H1 (cell line): ENCODE results near the gene PRSS8. TPM values are rescaled to one million over a fixed set of nuclear protein-coding genes. Genes with fewer than 3 reads are reported as not detected.
A peak's percentile ranks its signal among the peaks of the same experiment; 100 is the strongest.

Experiments
- CTCF ChIA-PET: fragments of 300-600 bp; sonication (Branson Sonifier 250); formaldehyde crosslinking; loops from one replicate; lab custom pipeline; 2021; ENCODE audit not compliant: partially characterized antibody; lab: Charles Lee
- POLR2A ChIA-PET: fragments of 300-600 bp; sonication (Branson Sonifier 250); formaldehyde crosslinking; loops from one replicate; lab custom pipeline; 2021; ENCODE audit warnings: inconsistent platforms; ENCODE audit not compliant: partially characterized antibody; lab: Charles Lee
- DNase-seq, 2 experiments: peaks; one replicate each; pipeline versions ENCODE4 v3.0.0 to v3.0.0-alpha.2; 2010 to 2022; ENCODE audit warnings: low spot score in 2 of 2, low read depth in 1 of 2, mixed read lengths in 1 of 2
- FAIRE-seq: peaks from 2 replicates; lab custom pipeline; 2011; peaks lifted over from hg19 to GRCh38; lab: Jason Lieb, UNC
- H2AFZ ChIP-seq: 2 replicates; pipeline ENCODE4 v1.8.1; 2012; ENCODE audit warnings: low read length, inconsistent platforms
- H2AK5ac ChIP-seq: 2 replicates; pipeline ENCODE4 v1.6.1; 2013; ENCODE audit warnings: low read depth, low read length
- H2BK120ac ChIP-seq: replicated peaks from 2 replicates; pipeline ENCODE3; 2013; ENCODE audit warnings: low read depth, low read length, inconsistent platforms
- H2BK12ac ChIP-seq: 2 replicates; pipeline ENCODE4 v1.6.1; 2013; ENCODE audit warnings: low read depth, low read length
- H2BK15ac ChIP-seq: 2 replicates; pipeline ENCODE4 v1.6.1; 2013; ENCODE audit warnings: low read length
- H2BK20ac ChIP-seq: 2 replicates; pipeline ENCODE4 v1.6.1; 2013; ENCODE audit warnings: low read length
- H2BK5ac ChIP-seq: 2 replicates; pipeline ENCODE4 v1.6.1; 2013; ENCODE audit warnings: low read depth, low read length
- H3K14ac ChIP-seq: 2 replicates; pipeline ENCODE4 v1.6.1; 2013; ENCODE audit warnings: inconsistent platforms; ENCODE audit not compliant: insufficient read length
- H3K18ac ChIP-seq: 2 replicates; pipeline ENCODE4 v1.6.1; 2013; ENCODE audit warnings: low read length; ENCODE audit errors: extremely low read depth
- H3K23ac ChIP-seq: 2 replicates; pipeline ENCODE4 v1.6.1; 2013; ENCODE audit warnings: inconsistent platforms; ENCODE audit not compliant: insufficient read length
- H3K23me2 ChIP-seq: 2 replicates; pipeline ENCODE4 v1.6.1; 2013; ENCODE audit warnings: low read depth, low read length
- H3K27ac ChIP-seq: 2 replicates; pipeline ENCODE4 v1.6.1; 2011; ENCODE audit warnings: low read depth, low read length, inconsistent platforms
- H3K27me3 ChIP-seq, 4 experiments: replicated peaks in 1 of 4; 1 replicate in 1 of 4; 2 replicates in 3 of 4; pipeline versions ENCODE4 v1.6.1 to v1.8.1; 2011 to 2013; ENCODE audit warnings: low read length in 3 of 4, mild to moderate bottlenecking in 3 of 4, inconsistent platforms in 2 of 4, mixed read lengths in 2 of 4, moderate library complexity in 1 of 4; ENCODE audit not compliant: control insufficient read depth in 3 of 4, insufficient read depth in 3 of 4; ENCODE audit errors: extremely low read depth in 1 of 4
- H3K36me3 ChIP-seq, 4 experiments: 2 replicates each; pipeline versions ENCODE4 v1.6.1 to v1.8.1; 2011 to 2013; ENCODE audit warnings: mild to moderate bottlenecking in 4 of 4, low read length in 3 of 4, moderate library complexity in 2 of 4, control low read depth in 1 of 4, inconsistent platforms in 1 of 4; ENCODE audit not compliant: insufficient read depth in 4 of 4, control insufficient read depth in 2 of 4
- H3K4ac ChIP-seq: replicated peaks from 2 replicates; pipeline ENCODE3; 2013; ENCODE audit warnings: low read length, low read depth, mixed read lengths, inconsistent platforms; ENCODE audit not compliant: insufficient read length
- H3K4me1 ChIP-seq, 4 experiments: replicated peaks in 1 of 4; 1 replicate in 1 of 4; 2 replicates in 3 of 4; pipeline versions ENCODE4 v1.6.1 to v1.8.1; 2011 to 2013; ENCODE audit warnings: low read length in 3 of 4, inconsistent platforms in 2 of 4, mixed read lengths in 1 of 4; ENCODE audit not compliant: insufficient read depth in 4 of 4, control insufficient read depth in 3 of 4
- H3K4me2 ChIP-seq, 2 experiments: 2 replicates each; pipeline versions ENCODE4 v1.6.1 to v1.8.1; 2011 to 2013; ENCODE audit warnings: low read depth in 2 of 2, low read length in 2 of 2, control low read depth in 1 of 2, inconsistent platforms in 1 of 2, mild to moderate bottlenecking in 1 of 2; ENCODE audit not compliant: insufficient read depth in 1 of 2
- H3K4me3 ChIP-seq, 4 experiments: fragments of 200-600, 300-600 bp in 1 of 4; sonication (generic), shearing (Covaris generic), sonication (Bioruptor Twin) in 1 of 4; 2 replicates each; pipeline versions ENCODE4 v1.5.1 to v1.8.1; 2011 to 2016; ENCODE audit warnings: low read length in 4 of 4, low read depth in 3 of 4, control low read depth in 2 of 4, inconsistent platforms in 2 of 4, mild to moderate bottlenecking in 2 of 4, mixed read lengths in 1 of 4, moderate library complexity in 1 of 4; ENCODE audit not compliant: insufficient read depth in 2 of 4; ENCODE audit errors: extremely low read depth in 1 of 4
- H3K56ac ChIP-seq: replicated peaks from 2 replicates; pipeline ENCODE3; 2013; ENCODE audit warnings: low read depth, mild to moderate bottlenecking, mixed read lengths, low read length, inconsistent platforms; ENCODE audit not compliant: insufficient read length
- H3K79me1 ChIP-seq: 2 replicates; pipeline ENCODE4 v1.6.1; 2013; ENCODE audit warnings: low read depth, low read length, control low read depth
- H3K79me2 ChIP-seq, 2 experiments: 2 replicates each; pipeline versions ENCODE4 v1.6.1 to v1.8.1; 2012 to 2013; ENCODE audit warnings: low read length in 2 of 2, mild to moderate bottlenecking in 2 of 2, inconsistent platforms in 1 of 2; ENCODE audit not compliant: insufficient read depth in 2 of 2, control insufficient read depth in 1 of 2
- H3K9ac ChIP-seq, 4 experiments: replicated peaks in 1 of 4; 1 replicate in 1 of 4; 2 replicates in 3 of 4; pipeline versions ENCODE4 v1.6.1 to v1.8.1; 2011 to 2013; ENCODE audit warnings: low read depth in 3 of 4, low read length in 3 of 4, control low read depth in 2 of 4, mild to moderate bottlenecking in 2 of 4, moderate library complexity in 2 of 4, inconsistent platforms in 1 of 4; ENCODE audit errors: extremely low read depth in 1 of 4
- H3K9me3 ChIP-seq, 2 experiments: 2 replicates each; pipeline versions ENCODE4 v1.6.1 to v1.8.1; 2012 to 2013; ENCODE audit warnings: mild to moderate bottlenecking in 2 of 2, moderate library complexity in 2 of 2, control low read depth in 1 of 2, inconsistent platforms in 1 of 2, low read depth in 1 of 2, low read length in 1 of 2, mixed read lengths in 1 of 2; ENCODE audit not compliant: insufficient read depth in 2 of 2
- H4K20me1 ChIP-seq, 2 experiments: replicated peaks in 1 of 2; 2 replicates each; pipeline versions ENCODE3 to v1.8.1; 2011 to 2013; ENCODE audit warnings: inconsistent platforms in 2 of 2, low read length in 2 of 2, mild to moderate bottlenecking in 1 of 2; ENCODE audit not compliant: insufficient read depth in 2 of 2, control insufficient read depth in 1 of 2
- H4K5ac ChIP-seq: 2 replicates; pipeline ENCODE4 v1.6.1; 2013; ENCODE audit warnings: low read length, low read depth, mixed read lengths, inconsistent platforms; ENCODE audit not compliant: insufficient read length
- H4K8ac ChIP-seq: 2 replicates; pipeline ENCODE4 v1.8.0; 2013; ENCODE audit warnings: mild to moderate bottlenecking, moderate library complexity, low read length, inconsistent platforms; ENCODE audit not compliant: insufficient read depth; ENCODE audit errors: extremely low read depth
- H4K91ac ChIP-seq: replicated peaks from 2 replicates; pipeline ENCODE3; 2013; ENCODE audit warnings: low read length, mixed read lengths, inconsistent platforms; ENCODE audit not compliant: insufficient read length
- BACH1 ChIP-seq: IDR thresholded peaks from 2 replicates; pipeline ENCODE4 v1.6.1; 2012; ENCODE audit warnings: low read length, improper control_type of control experiment
- BRCA1 ChIP-seq: IDR thresholded peaks from 2 replicates; pipeline ENCODE4 v1.6.1; 2012; ENCODE audit warnings: low read depth, low read length, improper control_type of control experiment
- CHD2 ChIP-seq: IDR thresholded peaks from 2 replicates; pipeline ENCODE4 v1.6.1; 2012; ENCODE audit warnings: low read length, improper control_type of control experiment
- CTCF ChIP-seq, 3 experiments: IDR thresholded peaks; 1 replicate in 2 of 3; 2 replicates in 1 of 3; pipeline versions ENCODE4 v1.5.1 to v1.6.1; 2011; ENCODE audit warnings: low read length in 3 of 3, mild to moderate bottlenecking in 3 of 3, inconsistent platforms in 2 of 3, low read depth in 1 of 3, moderate library complexity in 1 of 3; ENCODE audit not compliant: insufficient read depth in 1 of 3; ENCODE audit errors: control extremely low read depth in 1 of 3
- KDM5A ChIP-seq: fragments of 200-600 bp; IDR thresholded peaks from 2 replicates; pipeline ENCODE4 v1.7.1; 2012; ENCODE audit warnings: mild to moderate bottlenecking, low read length, inconsistent platforms, mixed read lengths
- MAX ChIP-seq: IDR thresholded peaks from 2 replicates; pipeline ENCODE4 v1.6.1; 2012; ENCODE audit warnings: inconsistent platforms
- SAP30 ChIP-seq: fragments of 300-600 bp; sonication (generic); IDR thresholded peaks from 2 replicates; pipeline ENCODE4 v1.7.1; 2012; ENCODE audit warnings: low read length, moderate library complexity, mild to moderate bottlenecking, inconsistent platforms; ENCODE audit not compliant: insufficient read depth, insufficient replicate concordance
- WGBS, 2 experiments: shearing (Covaris generic) in 1 of 2; methylation state at CpG; one replicate each; pipeline versions ENCODE4 v1.1.6 to v1.1.7; 2013 to 2015; ENCODE audit warnings: low lambda C conversion rate in 2 of 2, mixed read lengths in 2 of 2, inconsistent platforms in 1 of 2, low coverage in 1 of 2, missing lambda C conversion rate in 1 of 2; ENCODE audit not compliant: insufficient replicate concordance in 2 of 2, insufficient coverage in 1 of 2, insufficient read length in 1 of 2; ENCODE audit errors: extremely low coverage in 1 of 2, missing lambda C conversion rate in 1 of 2; 5-methylcytosine and 5-hydroxymethylcytosine counted together
- polyA plus RNA-seq, 7 experiments: library from polyadenylated mRNA; depleted of rRNA in 3 of 7; stranded (reverse) in 5 of 7; unstranded in 2 of 7; fragments of >200 nt in 5 of 7; fragments of 200-250 nt in 2 of 7; gene quantifications; 1 replicate in 5 of 7; 2 replicates in 1 of 7; 4 replicates in 1 of 7; pipeline versions ENCODE4 v1.2.1 to v1.2.3, GENCODE V29; 2011 to 2013; ENCODE audit warnings: missing spikeins in 2 of 7, mixed read lengths in 2 of 7
- total RNA-seq: library from RNA; stranded (reverse); fragmentation: NEBNext Ultra II Directional; extraction: Animal tissue kit (Norgen Biotek cat#: 25700); gene quantifications from 2 replicates; pipeline ENCODE4 v1.2.1, GENCODE V29; 2021

The PRSS8 gene
- total and polyA plus RNA-seq, 2 of the 8 experiments (the other 6 are each of a cell fraction or from before 2014, with no cell fraction given): 87.7 to 273 TPM

GRCh38 chr16:31183432-31184428 lies 48.2 kb upstream of the PRSS8 start:
- Histone ChIP-seq H3K79me2 (peaks cover 40 to 92% of the 10 kb centered on the region in 2 experiments), H3K4me2 (peak overlapping the region; percentile 92 to 93; a peak in 2 of 4 replicates), H2BK15ac (no peak overlapping the region), H4K8ac (peak overlapping the region; percentile 28; the same call in 1 of the 2 replicates), H3K27ac (no peak overlapping the region), H2AFZ (no peak overlapping the region), H3K36me3 (peaks cover 50 to 71% (median 64%) of the 10 kb centered on the region in 4 experiments), H3K56ac (no peak overlapping the region), H2AK5ac (no peak overlapping the region), H3K14ac (no peak overlapping the region), H4K91ac (no peak overlapping the region), H4K5ac (no peak overlapping the region), H2BK12ac (no peak overlapping the region), H3K23me2 (peaks cover 14% of the 10 kb centered on the region; the same call in 1 of the 2 replicates), H3K4ac (no peak overlapping the region), H3K18ac (no peak overlapping the region), H3K4me3 (peak overlapping the region in 1 of 4 experiments; percentile 85; a peak in 4 of 8 replicates), H3K9me3 (no peaks in the 10 kb centered on the region), H3K4me1 (peaks cover 0 to 5% (median 2%) of the 10 kb centered on the region in 4 experiments; a peak in 5 of 7 replicates), H4K20me1 (peaks cover 46 to 53% of the 10 kb centered on the region in 2 experiments), H3K23ac (no peak overlapping the region), H3K79me1 (peaks cover 11% of the 10 kb centered on the region), H3K9ac (no peak overlapping the region), H2BK5ac (no peak overlapping the region), H2BK120ac (no peak overlapping the region), H2BK20ac (no peak overlapping the region), H3K27me3 (no peaks in the 10 kb centered on the region)
- 93% methylated on average over 10 of the region's 10 CpGs; no CpG with 5 or more reads in 1 of the 2 experiments for WGBS, 2 experiments
- FAIRE-seq (no peak), DNase-seq (no peak)
- ChIA-PET CTCF (interaction anchor here (0.6 to 1.3 kb wide), 2 partner anchors 199 to 996 kb away, joined by 3 to 4 read pairs; no protein-coding TSS in a partner anchor), POLR2A (interaction anchor here (0.6 to 6.9 kb wide), 28 partner anchors 6 to 715 kb away, joined by 3 to 407 read pairs (median 4); partner anchors contain the start of genes FUS, PRSS8, PYCARD and PYDC1)
- TF ChIP-seq KDM5A: no peak
- no peak for TF ChIP-seq SAP30
- no peak for TF ChIP-seq CTCF (IDR thresholded peaks at IDR 0.05; ENCODE audit: control extremely low read depth in 1 of 3, insufficient read depth in 1 of 3, low read depth in 1 of 3, low read length in 3 of 3)
- TF ChIP-seq CHD2: no peak
- no peak for TF ChIP-seq BRCA1
- no peak for TF ChIP-seq BACH1
- no peak for TF ChIP-seq MAX
